HepG2 (cell line): Measurements from ENCODE around the gene NFATC3. TPM values are rescaled to one million over a fixed set of nuclear protein-coding genes. Genes with fewer than 3 reads are reported as not detected.

Experiments
- CEBPG ChIP-seq: IDR thresholded peaks from 2 replicates; pipeline ENCODE4 v1.6.1; 2016
- ETV6 ChIP-seq: sonication (generic); formaldehyde crosslinking; conservative IDR thresholded peaks from 2 replicates; pipeline ENCODE4 v1.4.0; 2020; ENCODE audit warnings: missing genetic modification reagents
- HMG20B ChIP-seq: conservative IDR thresholded peaks from 2 replicates; pipeline ENCODE4 v1.6.1; 2016; ENCODE audit warnings: missing genetic modification reagents, missing compliant biosample characterization
- NFE2 ChIP-seq: sonication (generic); formaldehyde crosslinking; IDR thresholded peaks from 2 replicates; pipeline ENCODE4 v1.4.0; 2020; ENCODE audit warnings: missing genetic modification reagents
- NR1H2 ChIP-seq: sonication (generic); formaldehyde crosslinking; IDR thresholded peaks from 2 replicates; pipeline ENCODE4 v1.8.1; 2022; ENCODE audit warnings: low read depth, missing genetic modification reagents, borderline replicate concordance
- RXRB ChIP-seq: IDR thresholded peaks from 2 replicates; pipeline ENCODE4 v1.6.1; 2016; ENCODE audit warnings: borderline replicate concordance, missing genetic modification reagents, missing compliant biosample characterization
- SIN3A ChIP-seq: IDR thresholded peaks from 2 replicates; pipeline ENCODE4 v1.6.1; 2011; ENCODE audit warnings: low read depth, mild to moderate bottlenecking, control low read depth, low read length, borderline replicate concordance
- SMYD3 ChIP-seq: sonication (generic); formaldehyde crosslinking; IDR thresholded peaks from 2 replicates; pipeline ENCODE4 v1.8.1; 2023; ENCODE audit warnings: mild to moderate bottlenecking, missing genetic modification reagents
- STAT5B ChIP-seq: sonication (generic); formaldehyde crosslinking; IDR thresholded peaks from 2 replicates; pipeline ENCODE4 v1.4.0; 2020; ENCODE audit warnings: missing genetic modification reagents
- TMF1 ChIP-seq: sonication (generic); formaldehyde crosslinking; IDR thresholded peaks from 2 replicates; pipeline ENCODE4 v1.8.1; 2022; ENCODE audit warnings: low read depth, missing genetic modification reagents
- WIZ ChIP-seq: sonication (generic); formaldehyde crosslinking; IDR thresholded peaks from 2 replicates; pipeline ENCODE4 v1.5.1; 2020; ENCODE audit warnings: mild to moderate bottlenecking, missing genetic modification reagents
- ZNF142 ChIP-seq: sonication (generic); formaldehyde crosslinking; IDR thresholded peaks from 2 replicates; pipeline ENCODE4 v1.4.0; 2020; ENCODE audit warnings: missing genetic modification reagents
- ZNF615 ChIP-seq: sonication (generic); formaldehyde crosslinking; IDR thresholded peaks from 2 replicates; pipeline ENCODE4 v1.5.0; 2020; ENCODE audit warnings: mild to moderate bottlenecking, missing genetic modification reagents, borderline replicate concordance
- ZNF773 ChIP-seq: sonication (generic); formaldehyde crosslinking; IDR thresholded peaks from 2 replicates; pipeline ENCODE4 v1.4.0; 2020; ENCODE audit warnings: missing genetic modification reagents, borderline replicate concordance
- ZNF777 ChIP-seq: sonication (generic); formaldehyde crosslinking; IDR thresholded peaks from 2 replicates; pipeline ENCODE4 v1.4.0; 2020; ENCODE audit warnings: missing genetic modification reagents
- ZNF792 ChIP-seq: IDR thresholded peaks from 2 replicates; pipeline ENCODE4 v1.6.1; 2016
- polyA plus RNA-seq, 8 experiments: library from polyadenylated mRNA; depleted of rRNA in 3 of 8; stranded (reverse) in 7 of 8; unstranded in 1 of 8; fragments of >200 nt; fragmentation: Illumina TruSeq in 4 of 8; extraction: Trizol in 4 of 8; gene quantifications; 2 replicates each; pipeline versions ENCODE4 v1.2.1 to v1.2.3, GENCODE V29; 2011 to 2016; ENCODE audit warnings: low read depth in 4 of 8, missing spikeins in 1 of 8, mixed read lengths in 1 of 8; ENCODE audit not compliant: insufficient read depth in 1 of 8
- total RNA-seq, 5 experiments: library from RNA; depleted of rRNA; stranded (reverse); fragments of >200 nt; fragmentation: Illumina TruSeq; extraction: Trizol; gene quantifications; 2 replicates each; pipeline ENCODE4 v1.2.3, GENCODE V29; 2016; ENCODE audit warnings: low read depth in 1 of 5
- TF ChIP-seq, protein P1 (sequence below): sonication (generic); formaldehyde crosslinking; IDR thresholded peaks from 2 replicates; pipeline ENCODE4 v1.4.0; 2020; ENCODE audit warnings: missing genetic modification reagents
- TF ChIP-seq, protein P2 (sequence below): sonication (generic); formaldehyde crosslinking; IDR thresholded peaks from 2 replicates; pipeline ENCODE4 v1.8.0; 2022; ENCODE audit warnings: missing genetic modification reagents, mild to moderate bottlenecking, borderline replicate concordance
- TF ChIP-seq, protein P3 (sequence below), 2 experiments: sonication (generic) in 1 of 2; formaldehyde crosslinking in 1 of 2; IDR thresholded peaks; 2 replicates each; pipeline versions ENCODE4 v1.4.0 to v1.6.1; 2018 to 2020; ENCODE audit warnings: missing genetic modification reagents in 2 of 2, borderline replicate concordance in 1 of 2, low read depth in 1 of 2, mild to moderate bottlenecking in 1 of 2, missing biosample characterization in 1 of 2

NFATC3 gene
- total and polyA plus RNA-seq, 2 of the 13 experiments (the other 11 are each of a cell fraction or from before 2014, with no cell fraction given): 52.6 to 62.7 TPM

- TF ChIP-seq ETV6 (CRISPR knock-in tag) (peak; percentile 82; the same call in 1 of the 2 replicates), WIZ (CRISPR knock-in tag) (no peak; the same call in 1 of the 2 replicates), ZNF792 (CRISPR knock-in tag) (peak; percentile 98), ZNF142 (CRISPR knock-in tag) (peak; percentile 91), ZNF773 (CRISPR knock-in tag) (peak; percentile 89; the same call in 1 of the 2 replicates), RXRB (peak; percentile 71), TMF1 (peak; percentile 93; the same call in 1 of the 2 replicates), STAT5B (CRISPR knock-in tag) (peak; percentile 29; the same call in 1 of the 2 replicates), ZNF615 (CRISPR knock-in tag) (peak; percentile 82; the same call in 1 of the 2 replicates), NR1H2 (CRISPR knock-in tag) (no peak; the same call in 1 of the 2 replicates), ZNF777 (no peak; the same call in none of the 2 replicates), NFE2 (CRISPR knock-in tag) (no peak), SIN3A (peak; percentile 84; the same call in 1 of the 2 replicates), HMG20B (CRISPR knock-in tag) (no peak), SMYD3 (CRISPR knock-in tag) (peak; percentile 83; the same call in 1 of the 2 replicates), CEBPG (CRISPR knock-in tag) (peak; percentile 79)
- TF ChIP-seq, protein P1, sequence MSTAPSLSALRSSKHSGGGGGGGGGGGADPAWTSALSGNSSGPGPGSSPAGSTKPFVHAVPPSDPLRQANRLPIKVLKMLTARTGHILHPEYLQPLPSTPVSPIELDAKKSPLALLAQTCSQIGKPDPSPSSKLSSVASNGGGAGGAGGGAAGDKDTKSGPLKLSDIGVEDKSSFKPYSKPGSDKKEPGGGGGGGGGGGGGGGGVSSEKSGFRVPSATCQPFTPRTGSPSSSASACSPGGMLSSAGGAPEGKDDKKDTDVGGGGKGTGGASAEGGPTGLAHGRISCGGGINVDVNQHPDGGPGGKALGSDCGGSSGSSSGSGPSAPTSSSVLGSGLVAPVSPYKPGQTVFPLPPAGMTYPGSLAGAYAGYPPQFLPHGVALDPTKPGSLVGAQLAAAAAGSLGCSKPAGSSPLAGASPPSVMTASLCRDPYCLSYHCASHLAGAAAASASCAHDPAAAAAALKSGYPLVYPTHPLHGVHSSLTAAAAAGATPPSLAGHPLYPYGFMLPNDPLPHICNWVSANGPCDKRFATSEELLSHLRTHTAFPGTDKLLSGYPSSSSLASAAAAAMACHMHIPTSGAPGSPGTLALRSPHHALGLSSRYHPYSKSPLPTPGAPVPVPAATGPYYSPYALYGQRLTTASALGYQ: peak; percentile 86; the same call in 1 of the 2 replicates
- TF ChIP-seq, protein P2, sequence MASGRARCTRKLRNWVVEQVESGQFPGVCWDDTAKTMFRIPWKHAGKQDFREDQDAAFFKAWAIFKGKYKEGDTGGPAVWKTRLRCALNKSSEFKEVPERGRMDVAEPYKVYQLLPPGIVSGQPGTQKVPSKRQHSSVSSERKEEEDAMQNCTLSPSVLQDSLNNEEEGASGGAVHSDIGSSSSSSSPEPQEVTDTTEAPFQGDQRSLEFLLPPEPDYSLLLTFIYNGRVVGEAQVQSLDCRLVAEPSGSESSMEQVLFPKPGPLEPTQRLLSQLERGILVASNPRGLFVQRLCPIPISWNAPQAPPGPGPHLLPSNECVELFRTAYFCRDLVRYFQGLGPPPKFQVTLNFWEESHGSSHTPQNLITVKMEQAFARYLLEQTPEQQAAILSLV: peak; percentile 99
- TF ChIP-seq, protein P3, sequence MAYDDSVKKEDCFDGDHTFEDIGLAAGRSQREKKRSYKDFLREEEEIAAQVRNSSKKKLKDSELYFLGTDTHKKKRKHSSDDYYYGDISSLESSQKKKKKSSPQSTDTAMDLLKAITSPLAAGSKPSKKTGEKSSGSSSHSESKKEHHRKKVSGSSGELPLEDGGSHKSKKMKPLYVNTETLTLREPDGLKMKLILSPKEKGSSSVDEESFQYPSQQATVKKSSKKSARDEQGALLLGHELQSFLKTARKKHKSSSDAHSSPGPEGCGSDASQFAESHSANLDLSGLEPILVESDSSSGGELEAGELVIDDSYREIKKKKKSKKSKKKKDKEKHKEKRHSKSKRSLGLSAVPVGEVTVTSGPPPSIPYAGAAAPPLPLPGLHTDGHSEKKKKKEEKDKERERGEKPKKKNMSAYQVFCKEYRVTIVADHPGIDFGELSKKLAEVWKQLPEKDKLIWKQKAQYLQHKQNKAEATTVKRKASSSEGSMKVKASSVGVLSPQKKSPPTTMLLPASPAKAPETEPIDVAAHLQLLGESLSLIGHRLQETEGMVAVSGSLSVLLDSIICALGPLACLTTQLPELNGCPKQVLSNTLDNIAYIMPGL (CRISPR knock-in tag; IDR thresholded peaks at IDR 0.05; ENCODE audit: borderline replicate concordance in 1 of 2, low read depth in 1 of 2): peak; percentile 79 to 84; a peak in 3 of 4 replicates
Measured at GRCh38 chr16:68084504-68085258, 489 bp upstream of the NFATC3 start (continued).
